ENCODE data around the gene LIN7C.

- TF ChIP-seq CTCF (IDR thresholded peaks at IDR 0.05) (no peak), POLR2A (IDR thresholded peaks at IDR 0.05) (no peak)
These were observed 61.8 kb downstream of the LIN7C start for GRCh38 chr11:27444801-27445215.
